HCT116 (cell line): ENCODE data around the gene OLFML1. TPM values are rescaled to one million over a fixed set of nuclear protein-coding genes. Genes with fewer than 3 reads are reported as not detected.

Source experiments
- ATAC-seq: fragments of 200-7000 bp; cut with Tn5 transposase; 2 replicates; pipeline ENCODE4 v1.9.1; 2020; ENCODE audit warnings: mild to moderate bottlenecking, moderate library complexity
- BruUV-seq: library from RNA; stranded (reverse); fragments of 400-500 nt; replicated peaks from 2 replicates; lab custom pipeline; 2021; lab: Mats Ljungman, UMichigan
- CTCF ChIA-PET: fragments of 300-600 bp; sonication (Branson Sonifier 250); formaldehyde crosslinking; loops from one replicate; lab custom pipeline; 2021; ENCODE audit warnings: antibody characterized with exemption; lab: Charles Lee
- POLR2A ChIA-PET: fragments of 300-600, 350-600 bp; sonication (Branson Sonifier 250); formaldehyde crosslinking; loops from one replicate; lab custom pipeline; 2021; ENCODE audit warnings: antibody characterized with exemption; lab: Charles Lee
- RAD21 ChIA-PET, 2 experiments: fragments of 300-600 bp; sonication (Branson Sonifier 250); formaldehyde crosslinking; loops; one replicate each; lab custom pipeline; 2023; ENCODE audit warnings: low total read pairs in 2 of 2; ENCODE audit not compliant: uncharacterized antibody in 2 of 2, unreplicated experiment in 2 of 2, low non-redundant PET in 1 of 2; lab: Charles Lee
- DNase-seq: peaks from one replicate; pipeline ENCODE4 v3.0.0-alpha.2; 2010; ENCODE audit warnings: low read depth, low spot score
- H2AFZ ChIP-seq: fragments of 200-600 bp; shearing (Covaris generic), sonication (generic); 2 replicates; pipeline ENCODE4 v1.6.1; 2017; ENCODE audit warnings: low read depth, mixed run types, mixed read lengths, antibody characterized with exemption, low read length; ENCODE audit not compliant: poor library complexity, severe bottlenecking
- H3K27ac ChIP-seq: 2 replicates; pipeline ENCODE4 v1.5.1; 2012; ENCODE audit warnings: low read depth, low read length
- H3K27me3 ChIP-seq: fragments of 200-600 bp; sonication (generic); 2 replicates; pipeline ENCODE4 v1.6.1; 2016; ENCODE audit warnings: mixed run types, low read length, mixed read lengths; ENCODE audit not compliant: insufficient read depth
- H3K36me3 ChIP-seq, 2 experiments: fragments of 200-500 bp in 1 of 2; fragments of 200-600 bp in 1 of 2; sonication (Bioruptor generic) in 1 of 2; sonication (generic) in 1 of 2; 2 replicates each; pipeline versions ENCODE4 v1.5.1 to v1.6.1; 2014 to 2016; ENCODE audit warnings: low read length in 2 of 2, inconsistent platforms in 1 of 2, mixed read lengths in 1 of 2, mixed run types in 1 of 2; ENCODE audit not compliant: insufficient read depth in 2 of 2, control insufficient read depth in 1 of 2
- H3K4me1 ChIP-seq, 2 experiments: fragments of 200-600 bp in 1 of 2; sonication (generic) in 1 of 2; 2 replicates each; pipeline versions ENCODE4 v1.5.1 to v1.6.1; 2012 to 2017; ENCODE audit warnings: low read length in 2 of 2, inconsistent platforms in 1 of 2, mild to moderate bottlenecking in 1 of 2, mixed read lengths in 1 of 2, mixed run types in 1 of 2, moderate library complexity in 1 of 2; ENCODE audit not compliant: insufficient read depth in 2 of 2, control insufficient read depth in 1 of 2
- H3K4me2 ChIP-seq: fragments of 200-600 bp; sonication (generic); 2 replicates; pipeline ENCODE4 v1.6.1; 2017; ENCODE audit warnings: mixed run types, low read length, mixed read lengths
- H3K4me3 ChIP-seq, 2 experiments: fragments of 200-600 bp in 1 of 2; sonication (generic) in 1 of 2; replicated peaks in 1 of 2; 2 replicates each; pipeline ENCODE4 v1.5.1; 2011 to 2016; ENCODE audit warnings: low read length in 2 of 2, control low read depth in 1 of 2, low read depth in 1 of 2, mild to moderate bottlenecking in 1 of 2, mixed read lengths in 1 of 2, mixed run types in 1 of 2
- H3K79me2 ChIP-seq: fragments of 200-600 bp; sonication (generic); 2 replicates; pipeline ENCODE4 v1.6.1; 2017; ENCODE audit warnings: mild to moderate bottlenecking, mixed run types, low read length, moderate library complexity, mixed read lengths; ENCODE audit not compliant: insufficient read depth
- H3K9ac ChIP-seq: fragments of 200-600 bp; sonication (generic); 2 replicates; pipeline ENCODE4 v1.6.1; 2016; ENCODE audit warnings: low read length, mixed read lengths
- H3K9me2 ChIP-seq: fragments of 200-600 bp; sonication (generic), shearing (Covaris generic); 2 replicates; pipeline ENCODE4 v1.6.1; 2017; ENCODE audit warnings: mixed run types, mild to moderate bottlenecking, moderate library complexity; ENCODE audit not compliant: insufficient read depth
- H3K9me3 ChIP-seq, 2 experiments: fragments of 200-500 bp in 1 of 2; fragments of 200-600 bp in 1 of 2; sonication (Bioruptor generic) in 1 of 2; sonication (generic) in 1 of 2; 2 replicates each; pipeline ENCODE4 v1.6.1; 2014 to 2017; ENCODE audit warnings: low read length in 2 of 2, mixed read lengths in 2 of 2, inconsistent platforms in 1 of 2, low read depth in 1 of 2, mild to moderate bottlenecking in 1 of 2, mixed run types in 1 of 2, moderate library complexity in 1 of 2; ENCODE audit not compliant: control insufficient read depth in 1 of 2, insufficient read depth in 1 of 2
- H4K20me1 ChIP-seq: fragments of 200-600 bp; sonication (generic), shearing (Covaris generic); 2 replicates; pipeline ENCODE4 v1.6.1; 2017; ENCODE audit warnings: mixed run types, mild to moderate bottlenecking, moderate library complexity; ENCODE audit not compliant: insufficient read depth
- CBX3 ChIP-seq: IDR thresholded peaks from 2 replicates; pipeline ENCODE4 v1.6.1; 2012; ENCODE audit warnings: low read depth
- EZH2 ChIP-seq: fragments of 200-600 bp; sonication (generic); IDR thresholded peaks from 2 replicates; pipeline ENCODE4 v1.6.1; 2017; ENCODE audit warnings: antibody characterized with exemption, mixed run types
- EZH2phosphoT487 ChIP-seq: fragments of 200-600 bp; IDR thresholded peaks from 2 replicates; pipeline ENCODE4 v1.6.1; 2018; ENCODE audit warnings: antibody characterized with exemption, borderline replicate concordance
- POLR2AphosphoS5 ChIP-seq: IDR thresholded peaks from 2 replicates; pipeline ENCODE4 v1.6.1; 2011; ENCODE audit warnings: mild to moderate bottlenecking, low read depth, low read length, moderate library complexity
- RAD21 ChIP-seq: IDR thresholded peaks from 2 replicates; pipeline ENCODE4 v1.6.1; 2012; ENCODE audit warnings: low read depth, mild to moderate bottlenecking
- TCF7L2 ChIP-seq: IDR thresholded peaks from 2 replicates; pipeline ENCODE4 v1.7.0; 2011; ENCODE audit warnings: borderline replicate concordance, inconsistent platforms; ENCODE audit not compliant: insufficient read depth, insufficient read length; ENCODE audit errors: extremely low read depth
- intact Hi-C: fragments of 100-400 bp; cut with micrococcal nuclease; formaldehyde crosslinking; loops from 2 replicates; pipeline ENCODE4 v1.10.0; 2022
- total RNA-seq: library from RNA; stranded (reverse); gene quantifications from one replicate; pipeline ENCODE4 v1.2.1, GENCODE V29; 2021; ENCODE audit not compliant: unreplicated experiment
- TF ChIP-seq, protein P1 (sequence below): IDR thresholded peaks from 2 replicates; pipeline ENCODE4 v1.6.1; 2012; ENCODE audit warnings: low read depth

Gene OLFML1
- total RNA-seq, 1 experiment from 2014 or later, result not detected

DNA sequence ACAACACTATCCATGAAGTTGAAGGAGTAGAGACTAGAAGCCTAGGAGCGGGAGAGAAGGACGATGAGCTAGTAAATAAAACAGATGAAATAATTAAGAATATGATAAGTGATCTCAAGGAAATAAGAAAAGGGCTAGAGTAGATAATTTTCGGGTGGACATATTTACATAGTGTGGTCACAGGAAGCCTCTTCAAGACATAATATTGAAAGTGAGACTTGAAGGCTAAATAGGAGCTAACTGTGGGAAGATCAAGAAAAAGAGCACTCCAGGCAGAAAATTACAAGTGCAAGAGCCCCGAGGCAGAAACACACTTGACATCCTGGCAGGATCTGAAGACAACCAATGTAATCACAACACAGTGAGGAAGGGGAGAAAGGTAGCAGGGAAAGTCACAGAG lies 16.6 kb downstream of the OLFML1 start:
- Histone ChIP-seq H3K27ac (no peak overlapping the region), H3K4me3 (no peak overlapping the region), H2AFZ (no peak overlapping the region), H3K79me2 (no peaks in the 10 kb centered on the region), H3K27me3 (peaks cover 22% of the 10 kb centered on the region), H3K36me3 (no peaks in the 10 kb centered on the region), H3K9me3 (no peaks in the 10 kb centered on the region), H3K4me1 (no peaks in the 10 kb centered on the region), H3K9ac (no peak overlapping the region), H3K4me2 (no peak overlapping the region), H4K20me1 (no peaks in the 10 kb centered on the region), H3K9me2 (no peaks in the 10 kb centered on the region)
- intact Hi-C loops, result no loop called here
- CTCF ChIA-PET, result no interaction called here
- DNase-seq (no peak), ATAC-seq (no peak)
- POLR2A ChIA-PET, result no interaction called here
- BruUV-seq, result no TSS peak
- RAD21 ChIA-PET, result no interaction called here
- no peak for TF ChIP-seq EZH2phosphoT487
- TF ChIP-seq, protein P1, sequence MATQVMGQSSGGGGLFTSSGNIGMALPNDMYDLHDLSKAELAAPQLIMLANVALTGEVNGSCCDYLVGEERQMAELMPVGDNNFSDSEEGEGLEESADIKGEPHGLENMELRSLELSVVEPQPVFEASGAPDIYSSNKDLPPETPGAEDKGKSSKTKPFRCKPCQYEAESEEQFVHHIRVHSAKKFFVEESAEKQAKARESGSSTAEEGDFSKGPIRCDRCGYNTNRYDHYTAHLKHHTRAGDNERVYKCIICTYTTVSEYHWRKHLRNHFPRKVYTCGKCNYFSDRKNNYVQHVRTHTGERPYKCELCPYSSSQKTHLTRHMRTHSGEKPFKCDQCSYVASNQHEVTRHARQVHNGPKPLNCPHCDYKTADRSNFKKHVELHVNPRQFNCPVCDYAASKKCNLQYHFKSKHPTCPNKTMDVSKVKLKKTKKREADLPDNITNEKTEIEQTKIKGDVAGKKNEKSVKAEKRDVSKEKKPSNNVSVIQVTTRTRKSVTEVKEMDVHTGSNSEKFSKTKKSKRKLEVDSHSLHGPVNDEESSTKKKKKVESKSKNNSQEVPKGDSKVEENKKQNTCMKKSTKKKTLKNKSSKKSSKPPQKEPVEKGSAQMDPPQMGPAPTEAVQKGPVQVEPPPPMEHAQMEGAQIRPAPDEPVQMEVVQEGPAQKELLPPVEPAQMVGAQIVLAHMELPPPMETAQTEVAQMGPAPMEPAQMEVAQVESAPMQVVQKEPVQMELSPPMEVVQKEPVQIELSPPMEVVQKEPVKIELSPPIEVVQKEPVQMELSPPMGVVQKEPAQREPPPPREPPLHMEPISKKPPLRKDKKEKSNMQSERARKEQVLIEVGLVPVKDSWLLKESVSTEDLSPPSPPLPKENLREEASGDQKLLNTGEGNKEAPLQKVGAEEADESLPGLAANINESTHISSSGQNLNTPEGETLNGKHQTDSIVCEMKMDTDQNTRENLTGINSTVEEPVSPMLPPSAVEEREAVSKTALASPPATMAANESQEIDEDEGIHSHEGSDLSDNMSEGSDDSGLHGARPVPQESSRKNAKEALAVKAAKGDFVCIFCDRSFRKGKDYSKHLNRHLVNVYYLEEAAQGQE, result no peak
- TF ChIP-seq POLR2AphosphoS5, result no peak
- TF ChIP-seq CBX3, result no peak
- TF ChIP-seq EZH2, result no peak
- TF ChIP-seq RAD21, result no peak
- TF ChIP-seq TCF7L2, result no peak
